ENCODE data around the gene SLC52A1. TPM values are rescaled to one million over a fixed set of nuclear protein-coding genes. Genes with fewer than 3 reads are reported as not detected.
A peak's percentile ranks its signal among the peaks of the same experiment; 100 is the strongest.

The SLC52A1 gene
- total RNA-seq, 1 donor from 2014 or later = not detected

DNA sequence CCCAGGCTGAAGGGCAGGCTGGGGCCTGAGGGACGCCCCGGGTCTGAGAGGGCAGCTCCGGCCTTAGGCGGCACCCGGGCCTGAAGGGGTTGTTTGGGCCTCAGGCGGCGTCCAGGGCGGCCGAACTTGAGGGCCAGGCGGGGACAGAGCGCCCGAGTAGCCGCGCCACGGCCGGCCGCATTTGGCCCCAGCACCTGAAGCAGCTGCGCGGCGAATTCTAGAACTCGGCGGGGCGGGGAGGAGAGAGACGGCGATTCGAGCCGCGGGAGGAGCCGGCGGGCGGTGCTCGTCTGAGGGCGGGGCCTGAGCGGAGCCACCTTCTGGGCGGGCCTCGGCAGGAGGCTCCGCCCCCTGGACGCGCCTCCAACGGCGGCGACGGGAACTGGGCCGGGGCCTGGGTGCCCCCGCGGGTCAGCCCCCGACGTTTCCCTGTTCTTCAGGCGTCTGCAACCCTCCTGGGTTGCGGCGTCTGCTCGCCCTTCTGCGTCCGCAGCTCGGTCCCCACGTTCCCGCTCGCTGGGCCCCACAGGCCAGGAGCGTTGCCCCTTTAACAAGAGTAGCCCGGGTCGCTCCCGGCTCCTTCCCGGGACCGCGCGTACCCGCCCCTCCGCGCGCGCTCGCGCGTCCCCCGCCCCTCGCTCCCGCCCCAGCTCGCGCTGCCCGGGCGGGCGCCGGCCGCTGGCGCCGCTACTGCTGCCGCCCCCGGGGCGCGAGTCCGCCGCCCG lies 37.8 kb downstream of the SLC52A1 start, which contains the start of the genes INCA1 and KIF1C:
TSS of gene INCA1 (minus strand) at position 221 of the 725 bp plus-strand sequence. CDS start 3,085 bp downstream, outside the sequence.
TSS of gene KIF1C (plus strand) at position 649 of the 725 bp plus-strand sequence. CDS start 2,297 bp downstream, outside the sequence.
- H3K9me3 ChIP-seq (ENCODE audit: control insufficient read depth in 3 of 3, low read length in 3 of 3) = no peaks in the 10 kb centered on the region

GRCh38 chr17:4994081-4994595 lies 41.1 kb downstream of the SLC52A1 start:
- Histone ChIP-seq H3K9me3 (ENCODE audit: control insufficient read depth in 3 of 3, low read length in 3 of 3) (no peaks in the 10 kb centered on the region), H3K4me3 (ENCODE audit: low read length in 3 of 3) (no peak overlapping the region), H3K27ac (ENCODE audit: low read depth, low read length) (no peak overlapping the region), H3K9ac (ENCODE audit: low read depth in 1 of 3, low read length in 3 of 3) (no peak overlapping the region), H3K27me3 (ENCODE audit: control insufficient read depth in 3 of 3, insufficient read depth in 3 of 3, low read length in 3 of 3) (no peaks in the 10 kb centered on the region), H3K36me3 (ENCODE audit: control insufficient read depth in 3 of 3, insufficient read depth in 3 of 3, low read length in 3 of 3) (peaks cover 0 to 4% (median 3%) of the 10 kb centered on the region in 3 donors), H3K4me1 (ENCODE audit: control insufficient read depth in 3 of 3, insufficient read depth in 3 of 3, low read length in 3 of 3) (peaks cover 14 to 16% (median 15%) of the 10 kb centered on the region in 3 donors)

More for the DNA sequence above, 37.8 kb downstream of the SLC52A1 start, which contains the start of the genes INCA1 and KIF1C:
- Histone ChIP-seq H3K27me3 (ENCODE audit: control insufficient read depth in 3 of 3, insufficient read depth in 3 of 3, low read length in 3 of 3) (no peaks in the 10 kb centered on the region), H3K27ac (ENCODE audit: low read depth, low read length) (peak within 1 kb of the TSS; percentile 99), H3K9ac (ENCODE audit: low read depth in 1 of 3, low read length in 3 of 3) (peak within 1 kb of the TSS; percentile 96 to 99 (median 99)), H3K36me3 (ENCODE audit: control insufficient read depth in 3 of 3, insufficient read depth in 3 of 3, low read length in 3 of 3) (peaks cover 15 to 20% (median 15%) of the 10 kb centered on the region in 3 donors), H3K4me3 (ENCODE audit: low read length in 3 of 3) (peak within 1 kb of the TSS; percentile 92 to 99 (median 96)), H3K4me1 (ENCODE audit: control insufficient read depth in 3 of 3, insufficient read depth in 3 of 3, low read length in 3 of 3) (peaks cover 47 to 48% (median 47%) of the 10 kb centered on the region in 3 donors)

GRCh38 chr17:4987767-4988567 lies 47.3 kb downstream of the SLC52A1 start:
- Histone ChIP-seq H3K9ac (ENCODE audit: low read depth in 1 of 3, low read length in 3 of 3) (peak overlapping the region; percentile 93 to 97 (median 94)), H3K36me3 (ENCODE audit: control insufficient read depth in 3 of 3, insufficient read depth in 3 of 3, low read length in 3 of 3) (peaks cover 3 to 17% (median 7%) of the 10 kb centered on the region in 3 donors), H3K27me3 (ENCODE audit: control insufficient read depth in 3 of 3, insufficient read depth in 3 of 3, low read length in 3 of 3) (no peaks in the 10 kb centered on the region), H3K4me3 (ENCODE audit: low read length in 3 of 3) (peak overlapping the region; percentile 79 to 89 (median 87)), H3K4me1 (ENCODE audit: control insufficient read depth in 3 of 3, insufficient read depth in 3 of 3, low read length in 3 of 3) (peaks cover 25 to 32% (median 29%) of the 10 kb centered on the region in 3 donors), H3K9me3 (ENCODE audit: control insufficient read depth in 3 of 3, low read length in 3 of 3) (no peaks in the 10 kb centered on the region), H3K27ac (ENCODE audit: low read depth, low read length) (peak overlapping the region; percentile 96)

GRCh38 chr17:4986951-4987766 lies 48.1 kb downstream of the SLC52A1 start, which contains the start of gene CAMTA2:
CAMTA2 (minus strand) TSS chr17:4987675; CDS start chr17:4986222, 1,453 bp downstream.
- peak within 1 kb of the TSS; percentile 96 for H3K27ac ChIP-seq (ENCODE audit: low read depth, low read length)
- H3K36me3 ChIP-seq (ENCODE audit: control insufficient read depth in 3 of 3, insufficient read depth in 3 of 3, low read length in 3 of 3) = peaks cover 12 to 25% (median 15%) of the 10 kb centered on the region in 3 donors
- H3K27me3 ChIP-seq (ENCODE audit: control insufficient read depth in 3 of 3, insufficient read depth in 3 of 3, low read length in 3 of 3) = no peaks in the 10 kb centered on the region
- H3K4me3 ChIP-seq (ENCODE audit: low read length in 3 of 3) = peak within 1 kb of the TSS; percentile 79 to 89 (median 87)
- H3K4me1 ChIP-seq (ENCODE audit: control insufficient read depth in 3 of 3, insufficient read depth in 3 of 3, low read length in 3 of 3) = peaks cover 25 to 32% (median 29%) of the 10 kb centered on the region in 3 donors
- H3K9ac ChIP-seq (ENCODE audit: low read depth in 1 of 3, low read length in 3 of 3) = peak within 1 kb of the TSS; percentile 93 to 97 (median 94)
- H3K9me3 ChIP-seq (ENCODE audit: control insufficient read depth in 3 of 3, low read length in 3 of 3) = no peaks in the 10 kb centered on the region

GRCh38 chr17:4986403-4986802 lies 48.8 kb downstream of the SLC52A1 start:
- Histone ChIP-seq H3K9me3 (ENCODE audit: control insufficient read depth in 3 of 3, low read length in 3 of 3) (no peaks in the 10 kb centered on the region), H3K27me3 (ENCODE audit: control insufficient read depth in 3 of 3, insufficient read depth in 3 of 3, low read length in 3 of 3) (no peaks in the 10 kb centered on the region), H3K9ac (ENCODE audit: low read depth in 1 of 3, low read length in 3 of 3) (peak overlapping the region; percentile 93 to 97 (median 94)), H3K4me3 (ENCODE audit: low read length in 3 of 3) (peak overlapping the region; percentile 79 to 89 (median 87)), H3K36me3 (ENCODE audit: control insufficient read depth in 3 of 3, insufficient read depth in 3 of 3, low read length in 3 of 3) (peaks cover 15 to 32% (median 18%) of the 10 kb centered on the region in 3 donors), H3K27ac (ENCODE audit: low read depth, low read length) (peak overlapping the region; percentile 96), H3K4me1 (ENCODE audit: control insufficient read depth in 3 of 3, insufficient read depth in 3 of 3, low read length in 3 of 3) (peaks cover 25 to 32% (median 29%) of the 10 kb centered on the region in 3 donors)

Other genes starting within 250 kb of the SLC52A1 start
- gene VMO1, start 249.1 kb downstream of the SLC52A1 start, total RNA-seq = 4.7 TPM
- gene GLTPD2, start 246.5 kb downstream of the SLC52A1 start, total RNA-seq = not detected
- gene PSMB6, start 239.3 kb downstream of the SLC52A1 start, total RNA-seq = 105 TPM
- 9.9 TPM for gene PLD2, start 228.3 kb downstream of the SLC52A1 start, total RNA-seq
- 13.0 TPM for gene MINK1, start 202.1 kb downstream of the SLC52A1 start, total RNA-seq
- gene C17orf107, start 135.9 kb downstream of the SLC52A1 start, total RNA-seq = 2.6 TPM
- 1.0 TPM for gene CHRNE, start 132.3 kb downstream of the SLC52A1 start, total RNA-seq
- gene GP1BA, start 103.1 kb downstream of the SLC52A1 start, total RNA-seq = under 0.01 TPM
- gene SLC25A11, start 95.4 kb downstream of the SLC52A1 start, total RNA-seq = 59.5 TPM
- 12.0 TPM for gene RNF167, start 95.2 kb downstream of the SLC52A1 start, total RNA-seq
- gene PFN1, start 86.9 kb downstream of the SLC52A1 start, total RNA-seq = 137 TPM
- gene ENO3, start 84.3 kb downstream of the SLC52A1 start, total RNA-seq = 2,880 TPM
- gene SPAG7, start 67.6 kb downstream of the SLC52A1 start, total RNA-seq = 51.7 TPM
- gene CAMTA2, start 47.8 kb downstream of the SLC52A1 start, total RNA-seq = 4.7 TPM
- gene INCA1, start 37.9 kb downstream of the SLC52A1 start, total RNA-seq = not detected
- gene KIF1C, start 37.5 kb downstream of the SLC52A1 start, total RNA-seq = 47.5 TPM
- 6.3 TPM for gene ZFP3, start 43.0 kb upstream of the SLC52A1 start, total RNA-seq
- gene ZNF232, start 76.5 kb upstream of the SLC52A1 start, total RNA-seq = 6.8 TPM
- 3.7 TPM for gene USP6, start 80.6 kb upstream of the SLC52A1 start, total RNA-seq
- gene ZNF594, start 156.4 kb upstream of the SLC52A1 start, total RNA-seq = 8.9 TPM
- 2.1 TPM for gene SCIMP, start 199.4 kb upstream of the SLC52A1 start, total RNA-seq
- gene RABEP1, start 246.9 kb upstream of the SLC52A1 start, total RNA-seq = 26.6 TPM